RPMI8226 (cell line): ENCODE results near the gene CCR7.
"Not testable (repeated sequence)": the region's sequence is repeated elsewhere in the genome, so short reads cannot be mapped to it uniquely, and the experiment has no call there.

Experiments
- DNase-seq: peaks from one replicate; pipeline ENCODE4 v3.0.0-alpha.2; 2015

CCR7 gene

GRCh38 chr17:40597156-40597555 lies 31.9 kb upstream of the CCR7 start:
- no peak for DNase-seq

GRCh38 chr17:40596261-40596919 lies 31.1 kb upstream of the CCR7 start:
- no peak for DNase-seq

- no peak for DNase-seq
Measured at GRCh38 chr17:40590742-40591141, 25.5 kb upstream of the CCR7 start.

- no peak for DNase-seq
Measured at GRCh38 chr17:40588552-40588951, 23.3 kb upstream of the CCR7 start.

- DNase-seq: not testable (repeated sequence)
Measured at GRCh38 chr17:40586264-40586663, 21.0 kb upstream of the CCR7 start.

GRCh38 chr17:40584950-40585349 lies 19.7 kb upstream of the CCR7 start:
- DNase-seq: not testable (repeated sequence)

GRCh38 chr17:40582328-40582901 lies 17.1 kb upstream of the CCR7 start:
- peak; percentile 94 for DNase-seq

- no peak for DNase-seq
Measured at GRCh38 chr17:40580140-40580539, 14.9 kb upstream of the CCR7 start.

- no peak for DNase-seq
Measured at GRCh38 chr17:40579471-40579870, 14.2 kb upstream of the CCR7 start.

- DNase-seq: no peak
Measured at GRCh38 chr17:40577611-40578065, 12.4 kb upstream of the CCR7 start.

GRCh38 chr17:40576113-40576740 lies 11.0 kb upstream of the CCR7 start:
- no peak for DNase-seq

GRCh38 chr17:40574292-40574691 lies 9.0 kb upstream of the CCR7 start:
- no peak for DNase-seq

- DNase-seq: not testable (repeated sequence)
Measured at GRCh38 chr17:40572245-40572993, 7.1 kb upstream of the CCR7 start.

GRCh38 chr17:40568074-40568836 lies 3.0 kb upstream of the CCR7 start:
- DNase-seq: no peak

GRCh38 chr17:40567377-40567776 lies 2.1 kb upstream of the CCR7 start:
- no peak for DNase-seq

- DNase-seq: no peak
Measured at GRCh38 chr17:40565769-40566409, 617 bp upstream of the CCR7 start.

GRCh38 chr17:40564195-40564882 lies 933 bp downstream of the CCR7 start:
- DNase-seq: no peak

- no peak for DNase-seq
Measured at GRCh38 chr17:40563220-40564052, 1.8 kb downstream of the CCR7 start.

- no peak for DNase-seq
Measured at GRCh38 chr17:40562838-40563219, 2.4 kb downstream of the CCR7 start.

- DNase-seq: no peak
Measured at GRCh38 chr17:40561871-40562611, 3.2 kb downstream of the CCR7 start.
